A549 (cell line): ENCODE data around the gene CYP2S1. TPM values are rescaled to one million over a fixed set of nuclear protein-coding genes. Genes with fewer than 3 reads are reported as not detected.
A peak's percentile ranks its signal among the peaks of the same experiment; 100 is the strongest.

Experiments used
- CBX2 ChIP-seq: fragments of 200-600 bp; sonication (generic); IDR thresholded peaks from 2 replicates; pipeline ENCODE4 v1.6.1; 2016; ENCODE audit warnings: low read depth, mild to moderate bottlenecking, borderline replicate concordance
- CBX8 ChIP-seq: fragments of 200-600 bp; sonication (generic); IDR thresholded peaks from 2 replicates; pipeline ENCODE4 v1.6.1; 2016
- CEBPB ChIP-seq, 2 experiments: fragments of >200 bp in 1 of 2; sonication (Bioruptor Twin) in 1 of 2; formaldehyde crosslinking in 1 of 2; IDR thresholded peaks; 2 replicates each; pipeline ENCODE4 v1.6.1; 2012 to 2016
- EP300 ChIP-seq, 2 experiments: fragments of >200 bp; sonication (Bioruptor Twin); formaldehyde crosslinking; IDR thresholded peaks; 2 replicates in 1 of 2; 3 replicates in 1 of 2; pipeline ENCODE4 v1.6.1; 2016 to 2017
- ESRRA ChIP-seq: fragments of 150-350 bp; IDR thresholded peaks from 2 replicates; pipeline ENCODE4 v1.6.1; 2014; ENCODE audit warnings: mild to moderate bottlenecking, low read length, borderline replicate concordance
- GATA3 ChIP-seq: IDR thresholded peaks from 2 replicates; pipeline ENCODE4 v1.6.1; 2012; ENCODE audit warnings: borderline replicate concordance
- HEYL ChIP-seq: fragments of 250-450 bp; sonication (Bioruptor Pico); IDR thresholded peaks from 2 replicates; pipeline ENCODE4 v1.8.0; 2021; ENCODE audit warnings: mild to moderate bottlenecking, moderate library complexity
- HOXB13 ChIP-seq: fragments of 250-450 bp; sonication (Bioruptor Pico); IDR thresholded peaks from 2 replicates; pipeline ENCODE4 v1.5.0; 2020; ENCODE audit warnings: low read depth, mild to moderate bottlenecking, moderate library complexity
- JUN ChIP-seq, 2 experiments: fragments of >200 bp; sonication (Bioruptor Twin); formaldehyde crosslinking; IDR thresholded peaks; 2 replicates in 1 of 2; 3 replicates in 1 of 2; pipeline ENCODE4 v1.6.1; 2016 to 2017
- JUNB ChIP-seq: fragments of >200 bp; sonication (Bioruptor Twin); formaldehyde crosslinking; IDR thresholded peaks from 2 replicates; pipeline ENCODE4 v1.6.1; 2016
- KDM1A ChIP-seq: fragments of 200-600 bp; sonication (generic); IDR thresholded peaks from 2 replicates; pipeline ENCODE4 v1.6.1; 2016; ENCODE audit warnings: low read depth, mild to moderate bottlenecking
- MAFK ChIP-seq: fragments of 450-650 bp; IDR thresholded peaks from 2 replicates; pipeline ENCODE4 v1.6.1; 2014; ENCODE audit not compliant: partially characterized antibody
- MAZ ChIP-seq: fragments of 150-350 bp; IDR thresholded peaks from 2 replicates; pipeline ENCODE4 v1.6.1; 2014; ENCODE audit warnings: antibody characterized with exemption, low read depth, low read length, borderline replicate concordance
- MYC ChIP-seq: IDR thresholded peaks from 2 replicates; pipeline ENCODE4 v1.6.1; 2012; ENCODE audit warnings: mild to moderate bottlenecking, inconsistent platforms, low read length, improper control_type of control experiment, borderline replicate concordance
- NPAS2 ChIP-seq: fragments of 250-450 bp; sonication (Bioruptor Pico); IDR thresholded peaks from 2 replicates; pipeline ENCODE4 v1.8.0; 2022; ENCODE audit warnings: mild to moderate bottlenecking, moderate library complexity, borderline replicate concordance
- NR3C1 ChIP-seq: fragments of >200 bp; sonication (Bioruptor Twin); formaldehyde crosslinking; IDR thresholded peaks from 3 replicates; pipeline ENCODE4 v1.6.1; 2017
- PBX3 ChIP-seq: IDR thresholded peaks from 2 replicates; pipeline ENCODE4 v1.6.1; 2012
- PHF8 ChIP-seq: fragments of 200-600 bp; sonication (generic); IDR thresholded peaks from 2 replicates; pipeline ENCODE4 v1.6.1; 2016; ENCODE audit warnings: low read depth, mild to moderate bottlenecking, antibody characterized with exemption, moderate library complexity, borderline replicate concordance
- POLR2A ChIP-seq: IDR thresholded peaks from 2 replicates; pipeline ENCODE4 v1.6.1; 2012; ENCODE audit warnings: mild to moderate bottlenecking, low read length
- RAD21 ChIP-seq, 2 experiments: fragments of >200 bp in 1 of 2; sonication (Bioruptor Twin) in 1 of 2; formaldehyde crosslinking in 1 of 2; IDR thresholded peaks in 1 of 2; conservative IDR thresholded peaks in 1 of 2; 2 replicates in 1 of 2; 3 replicates in 1 of 2; pipeline ENCODE4 v1.6.1; 2012 to 2018; ENCODE audit warnings: inconsistent platforms in 1 of 2
- RCOR1 ChIP-seq: fragments of 150-350 bp; IDR thresholded peaks from 2 replicates; pipeline ENCODE4 v1.6.1; 2014; ENCODE audit warnings: antibody characterized with exemption, low read length, low read depth
- REST ChIP-seq: fragments of 200-600 bp; sonication (generic); IDR thresholded peaks from 2 replicates; pipeline ENCODE4 v1.6.1; 2016; ENCODE audit warnings: antibody characterized with exemption, mild to moderate bottlenecking, moderate library complexity
- RNF2 ChIP-seq: fragments of 200-600 bp; sonication (generic); IDR thresholded peaks from 2 replicates; pipeline ENCODE4 v1.6.1; 2016; ENCODE audit warnings: low read depth, mild to moderate bottlenecking, antibody characterized with exemption, moderate library complexity, borderline replicate concordance
- SMC3 ChIP-seq: fragments of >200 bp; sonication (Bioruptor Twin); formaldehyde crosslinking; IDR thresholded peaks from 3 replicates; pipeline ENCODE4 v1.6.1; 2018; ENCODE audit warnings: inconsistent platforms
- SREBF2 ChIP-seq: fragments of 450-650 bp; IDR thresholded peaks from 2 replicates; pipeline ENCODE4 v1.6.1; 2014; ENCODE audit warnings: mild to moderate bottlenecking, moderate library complexity
- ZFP36 ChIP-seq: fragments of 450-650 bp; IDR thresholded peaks from 2 replicates; pipeline ENCODE4 v1.6.1; 2014; ENCODE audit warnings: borderline replicate concordance; ENCODE audit not compliant: partially characterized antibody
- ZNF302 ChIP-seq: fragments of 250-450 bp; sonication (Bioruptor Pico); IDR thresholded peaks from 2 replicates; pipeline ENCODE4 v1.9.0; 2021; ENCODE audit warnings: inconsistent platforms, mild to moderate bottlenecking, moderate library complexity
- ZSCAN20 ChIP-seq: fragments of 250-450 bp; sonication (Bioruptor Pico); IDR thresholded peaks from 2 replicates; pipeline ENCODE4 v1.8.0; 2022; ENCODE audit warnings: mild to moderate bottlenecking, moderate library complexity
- polyA plus RNA-seq, 4 experiments: library from polyadenylated mRNA; depleted of rRNA in 3 of 4; stranded (reverse); fragments of >200 nt; fragmentation: RNase III in 1 of 4; extraction: RNeasy Plus Mini Kit Qiagen cat#74134 plus additional on column Dnase treatment in 1 of 4; gene quantifications; 2 replicates in 3 of 4; 3 replicates in 1 of 4; pipeline ENCODE4 v1.2.3, GENCODE V29; 2011 to 2017
- TF ChIP-seq, protein P1 (sequence below): IDR thresholded peaks from 2 replicates; pipeline ENCODE4 v1.6.1; 2012
- TF ChIP-seq, protein P2 (sequence below): fragments of >200 bp; sonication (Bioruptor Twin); formaldehyde crosslinking; IDR thresholded peaks from 2 replicates; pipeline ENCODE4 v1.6.1; 2016
- TF ChIP-seq, protein P3 (sequence below): fragments of 150-350 bp; IDR thresholded peaks from 2 replicates; pipeline ENCODE4 v1.6.1; 2014; ENCODE audit warnings: low read depth, mild to moderate bottlenecking, low read length

Gene CYP2S1
- polyA plus RNA-seq, 2 of the 4 experiments (the other 2 are of a cell fraction): 8.6 to 28.1 TPM

- TF ChIP-seq ESRRA: 0 out of 2 replicates have a peak, but pooled peaks have one; percentile 15
- no peak for TF ChIP-seq CBX8
- no peak for TF ChIP-seq RNF2
- no peak; the same call in 2 of the 3 replicates for TF ChIP-seq SMC3
- peak; percentile 69; the same call in 1 of the 2 replicates for TF ChIP-seq ZNF302 (CRISPR knock-in tag)
- TF ChIP-seq ZFP36: no peak
- TF ChIP-seq, protein P1, sequence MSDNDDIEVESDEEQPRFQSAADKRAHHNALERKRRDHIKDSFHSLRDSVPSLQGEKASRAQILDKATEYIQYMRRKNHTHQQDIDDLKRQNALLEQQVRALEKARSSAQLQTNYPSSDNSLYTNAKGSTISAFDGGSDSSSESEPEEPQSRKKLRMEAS: peak; percentile 96
- TF ChIP-seq REST: no peak
- TF ChIP-seq PHF8: no peak
- peak; percentile 83; the same call in 1 of the 2 replicates for TF ChIP-seq ZSCAN20 (CRISPR knock-in tag)
- TF ChIP-seq MYC: peak; percentile 88
- peak; percentile 78 for TF ChIP-seq PBX3
- peak in 1 of 2 experiments; percentile 64; a peak in 2 of 5 replicates for TF ChIP-seq EP300 (IDR thresholded peaks at IDR 0.05)
- TF ChIP-seq, protein P2, sequence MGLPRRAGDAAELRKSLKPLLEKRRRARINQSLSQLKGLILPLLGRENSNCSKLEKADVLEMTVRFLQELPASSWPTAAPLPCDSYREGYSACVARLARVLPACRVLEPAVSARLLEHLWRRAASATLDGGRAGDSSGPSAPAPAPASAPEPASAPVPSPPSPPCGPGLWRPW: no peak
- TF ChIP-seq RAD21 (conservative IDR thresholded peaks at IDR 0.05 in 1 of 2, IDR thresholded peaks at IDR 0.05 in 1 of 2): peak in 1 of 2 experiments; percentile 10; a peak in 2 of 5 replicates
- peak; percentile 63 to 90; a peak in 2 of 4 replicates for TF ChIP-seq CEBPB (IDR thresholded peaks at IDR 0.05)
- peak; percentile 99 for TF ChIP-seq JUNB
- no peak for TF ChIP-seq NPAS2 (CRISPR knock-in tag)
- no peak for TF ChIP-seq POLR2A
- TF ChIP-seq MAFK: peak; percentile 74
- TF ChIP-seq KDM1A: 0 out of 2 replicates have a peak, but pooled peaks have one; percentile 7
- TF ChIP-seq MAZ: peak; percentile 73; the same call in 1 of the 2 replicates
- TF ChIP-seq JUN (IDR thresholded peaks at IDR 0.05): no peak
- peak; percentile 98 for TF ChIP-seq HOXB13 (CRISPR knock-in tag)
- no peak for TF ChIP-seq CBX2
- TF ChIP-seq RCOR1: no peak
- TF ChIP-seq HEYL (CRISPR knock-in tag): peak; percentile 92
- TF ChIP-seq SREBF2: no peak
- TF ChIP-seq NR3C1: no peak
- TF ChIP-seq GATA3: peak; percentile 96
- TF ChIP-seq, protein P3, sequence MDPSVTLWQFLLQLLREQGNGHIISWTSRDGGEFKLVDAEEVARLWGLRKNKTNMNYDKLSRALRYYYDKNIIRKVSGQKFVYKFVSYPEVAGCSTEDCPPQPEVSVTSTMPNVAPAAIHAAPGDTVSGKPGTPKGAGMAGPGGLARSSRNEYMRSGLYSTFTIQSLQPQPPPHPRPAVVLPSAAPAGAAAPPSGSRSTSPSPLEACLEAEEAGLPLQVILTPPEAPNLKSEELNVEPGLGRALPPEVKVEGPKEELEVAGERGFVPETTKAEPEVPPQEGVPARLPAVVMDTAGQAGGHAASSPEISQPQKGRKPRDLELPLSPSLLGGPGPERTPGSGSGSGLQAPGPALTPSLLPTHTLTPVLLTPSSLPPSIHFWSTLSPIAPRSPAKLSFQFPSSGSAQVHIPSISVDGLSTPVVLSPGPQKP: no peak
Observed at GRCh38 chr19:41225238-41226052, 32.4 kb downstream of the CYP2S1 start (continued).
